DOHH2 (cell line): ENCODE results near the gene TMEM109.
A peak's percentile ranks its signal among the peaks of the same experiment; 100 is the strongest.

ENCODE experiments used
- H3F3A ChIP-seq: fragments of 200-600 bp; sonication (generic), shearing (Covaris generic); 2 replicates; pipeline ENCODE4 v1.6.0; 2016; ENCODE audit warnings: antibody characterized with exemption, mild to moderate bottlenecking; ENCODE audit not compliant: control insufficient read depth, insufficient read depth
- H3K27ac ChIP-seq: fragments of 200-600 bp; sonication (generic); 2 replicates; pipeline ENCODE4 v1.5.1; 2014; ENCODE audit warnings: low read depth, mild to moderate bottlenecking, low read length, moderate library complexity
- H3K27me3 ChIP-seq: fragments of 200-600 bp; sonication (generic); 2 replicates; pipeline ENCODE4 v1.6.1; 2014; ENCODE audit warnings: mild to moderate bottlenecking, low read length, mixed read lengths; ENCODE audit not compliant: control insufficient read depth
- H3K36me3 ChIP-seq: fragments of 200-600 bp; sonication (generic); 2 replicates; pipeline ENCODE4 v1.6.1; 2014; ENCODE audit warnings: mild to moderate bottlenecking, low read length, moderate library complexity, mixed read lengths; ENCODE audit not compliant: control insufficient read depth
- H3K4me1 ChIP-seq: fragments of 200-600 bp; sonication (generic); 2 replicates; pipeline ENCODE4 v1.6.1; 2014; ENCODE audit warnings: mild to moderate bottlenecking, low read length, mixed read lengths; ENCODE audit not compliant: control insufficient read depth
- H3K4me2 ChIP-seq: fragments of 200-600 bp; sonication (generic); 2 replicates; pipeline ENCODE4 v1.6.0; 2014; ENCODE audit warnings: mild to moderate bottlenecking, low read length, moderate library complexity
- H3K4me3 ChIP-seq: fragments of 200-600 bp; sonication (generic); 2 replicates; pipeline ENCODE4 v1.5.1; 2014; ENCODE audit warnings: mild to moderate bottlenecking, low read length, mixed read lengths
- H3K79me2 ChIP-seq: fragments of 200-600 bp; sonication (generic); 2 replicates; pipeline ENCODE4 v1.6.1; 2014; ENCODE audit warnings: mild to moderate bottlenecking, low read length, mixed read lengths; ENCODE audit not compliant: control insufficient read depth
- H3K9me2 ChIP-seq: fragments of 200-600 bp; sonication (generic); replicated peaks from 2 replicates; pipeline ENCODE4 v1.6.1; 2014; ENCODE audit warnings: mild to moderate bottlenecking, low read length, mixed read lengths; ENCODE audit not compliant: control insufficient read depth
- H3K9me3 ChIP-seq: fragments of 200-600 bp; sonication (generic); 2 replicates; pipeline ENCODE4 v1.6.1; 2014; ENCODE audit warnings: antibody characterized with exemption, low read length, mixed read lengths; ENCODE audit not compliant: control insufficient read depth, insufficient read depth
- H4K20me1 ChIP-seq: fragments of 200-600 bp; sonication (generic); 2 replicates; pipeline ENCODE4 v1.6.0; 2014; ENCODE audit warnings: low read depth, mild to moderate bottlenecking, antibody characterized with exemption, low read length, moderate library complexity; ENCODE audit not compliant: control insufficient read depth, insufficient read depth
- CTCF ChIP-seq: fragments of 200-600 bp; sonication (generic); IDR thresholded peaks from one replicate; pipeline ENCODE4 v1.5.1; 2014; ENCODE audit warnings: antibody characterized with exemption, mild to moderate bottlenecking, low read depth, low read length; ENCODE audit not compliant: poor library complexity, severe bottlenecking
- EZH2phosphoT487 ChIP-seq: fragments of 200-600 bp; sonication (generic); IDR thresholded peaks from 2 replicates; pipeline ENCODE4 v1.6.1; 2017; ENCODE audit warnings: borderline replicate concordance, mild to moderate bottlenecking, antibody characterized with exemption, low read length, moderate library complexity, mixed read lengths

Gene TMEM109

GRCh38 chr11:60951904-60952741 is 38.2 kb downstream of the TMEM109 start, which contains the start of gene SLC15A3:
TSS of gene SLC15A3 (minus strand) at chr11:60952176. CDS start at chr11:60951551, 625 bp downstream.
- Histone ChIP-seq H3K9me3 (no peaks in the 10 kb centered on the region), H3F3A (peaks cover 6% of the 10 kb centered on the region; the same call in 1 of the 2 replicates), H3K4me2 (peak within 1 kb of the TSS; percentile 99), H3K27ac (peak within 1 kb of the TSS; percentile 91), H3K36me3 (peaks cover 21% of the 10 kb centered on the region), H3K79me2 (peaks cover 46% of the 10 kb centered on the region), H3K4me1 (peaks cover 59% of the 10 kb centered on the region), H4K20me1 (no peaks in the 10 kb centered on the region), H3K9me2 (no peaks in the 10 kb centered on the region), H3K27me3 (no peaks in the 10 kb centered on the region), H3K4me3 (peak within 1 kb of the TSS; percentile 97)
- no peak for TF ChIP-seq CTCF
- TF ChIP-seq EZH2phosphoT487 = no peak

- peak overlapping the region; percentile 99 for H3K4me2 ChIP-seq
- H3K36me3 ChIP-seq = peaks cover 16% of the 10 kb centered on the region
- H3K9me3 ChIP-seq = no peaks in the 10 kb centered on the region
- H3K27ac ChIP-seq = peak overlapping the region; percentile 91
- peak overlapping the region; percentile 97 for H3K4me3 ChIP-seq
- H3K79me2 ChIP-seq = peaks cover 41% of the 10 kb centered on the region
- no peaks in the 10 kb centered on the region for H3K9me2 ChIP-seq
- no peak for TF ChIP-seq EZH2phosphoT487
- TF ChIP-seq CTCF = no peak
- peaks cover 59% of the 10 kb centered on the region for H3K4me1 ChIP-seq
- H3F3A ChIP-seq = peaks cover 6% of the 10 kb centered on the region; the same call in 1 of the 2 replicates
- no peaks in the 10 kb centered on the region for H3K27me3 ChIP-seq
- H4K20me1 ChIP-seq = no peaks in the 10 kb centered on the region
Observed at GRCh38 chr11:60952742-60953170, 38.8 kb downstream of the TMEM109 start.

- Histone ChIP-seq H3K36me3 (peaks cover 8% of the 10 kb centered on the region), H3K4me2 (peak overlapping the region; percentile 99), H3K27me3 (no peaks in the 10 kb centered on the region), H3K4me1 (peaks cover 55% of the 10 kb centered on the region), H3K27ac (peak overlapping the region; percentile 91), H4K20me1 (no peaks in the 10 kb centered on the region), H3K4me3 (peak overlapping the region; percentile 32), H3K9me2 (no peaks in the 10 kb centered on the region), H3F3A (peaks cover 6% of the 10 kb centered on the region; the same call in 1 of the 2 replicates), H3K9me3 (no peaks in the 10 kb centered on the region), H3K79me2 (peaks cover 31% of the 10 kb centered on the region)
- TF ChIP-seq EZH2phosphoT487 (no peak), CTCF (no peak)
Observed at GRCh38 chr11:60953781-60954180, 39.8 kb downstream of the TMEM109 start.
